WTC11 (cell line): Measurements from ENCODE around the gene BLCAP. TPM values are rescaled to one million over a fixed set of nuclear protein-coding genes. Genes with fewer than 3 reads are reported as not detected.

Experiments
- ATAC-seq: fragments of 200-7000 bp; cut with Tn5 transposase; 2 replicates; pipeline ENCODE4 v1.10.0; 2021; ENCODE audit warnings: mild to moderate bottlenecking, moderate library complexity
- CTCF ChIA-PET: fragments of 300-600 bp; sonication (Branson Sonifier 250); formaldehyde crosslinking; loops from one replicate; lab custom pipeline; 2021; ENCODE audit warnings: antibody characterized with exemption; lab: Charles Lee
- POLR2A ChIA-PET: fragments of 350-600 bp; sonication (Branson Sonifier 250); formaldehyde crosslinking; loops from one replicate; lab custom pipeline; 2021; ENCODE audit warnings: antibody characterized with exemption; lab: Charles Lee
- DNase-seq: peaks from one replicate; pipeline ENCODE4 v3.0.0; 2021; ENCODE audit warnings: low spot score
- H3K27ac Mint-ChIP-seq: 2 replicates; pipeline ENCODE4 v1.8.0; 2021; ENCODE audit warnings: mixed read lengths
- H3K27me3 Mint-ChIP-seq: 2 replicates; pipeline ENCODE4 v1.8.0; 2021; ENCODE audit warnings: low read depth, mild to moderate bottlenecking, moderate library complexity, mixed read lengths
- H3K36me3 Mint-ChIP-seq: 2 replicates; pipeline ENCODE4 v1.8.0; 2021; ENCODE audit warnings: mixed read lengths
- H3K4me1 Mint-ChIP-seq: 2 replicates; pipeline ENCODE4 v1.8.0; 2022; ENCODE audit warnings: mixed read lengths
- H3K4me3 Mint-ChIP-seq: 2 replicates; pipeline ENCODE4 v1.8.0; 2021; ENCODE audit warnings: mild to moderate bottlenecking, moderate library complexity, mixed read lengths
- H3K9me3 Mint-ChIP-seq: 2 replicates; pipeline ENCODE4 v1.8.0; 2021; ENCODE audit warnings: mixed read lengths
- ATF2 ChIP-seq: sonication (generic); formaldehyde crosslinking; IDR thresholded peaks from 2 replicates; pipeline ENCODE4 v1.8.1; 2022; ENCODE audit warnings: low read depth, missing genetic modification reagents, borderline replicate concordance
- CREB1 ChIP-seq: sonication (generic); formaldehyde crosslinking; IDR thresholded peaks from 2 replicates; pipeline ENCODE4 v1.8.0; 2023; ENCODE audit warnings: mild to moderate bottlenecking, missing genetic modification reagents
- CTCF ChIP-seq: fragments of 200-600 bp; IDR thresholded peaks from 2 replicates; pipeline ENCODE4 v1.8.0; 2022; ENCODE audit warnings: antibody characterized with exemption
- EMX1 ChIP-seq: fragments of 250-450 bp; sonication (Bioruptor Pico); IDR thresholded peaks from 2 replicates; pipeline ENCODE4 v1.8.0; 2021; ENCODE audit warnings: mild to moderate bottlenecking
- ETV6 ChIP-seq: sonication (generic); formaldehyde crosslinking; IDR thresholded peaks from 2 replicates; pipeline ENCODE4 v1.8.1; 2022; ENCODE audit warnings: mild to moderate bottlenecking, missing genetic modification reagents
- FOXP1 ChIP-seq: sonication (generic); formaldehyde crosslinking; IDR thresholded peaks from 2 replicates; pipeline ENCODE4 v1.8.0; 2022; ENCODE audit warnings: missing genetic modification reagents, mild to moderate bottlenecking, moderate library complexity, borderline replicate concordance
- KAT7 ChIP-seq: sonication (generic); formaldehyde crosslinking; IDR thresholded peaks from 2 replicates; pipeline ENCODE4 v1.8.1; 2023; ENCODE audit warnings: missing genetic modification reagents, mild to moderate bottlenecking, borderline replicate concordance
- MYBL2 ChIP-seq: sonication (generic); formaldehyde crosslinking; IDR thresholded peaks from 2 replicates; pipeline ENCODE4 v1.8.1; 2023; ENCODE audit warnings: mild to moderate bottlenecking, moderate library complexity, missing genetic modification reagents
- NR3C1 ChIP-seq: sonication (generic); formaldehyde crosslinking; conservative IDR thresholded peaks from 2 replicates; pipeline ENCODE4 v1.8.1; 2023; ENCODE audit warnings: low read depth, mild to moderate bottlenecking, missing genetic modification reagents
- USF2 ChIP-seq: sonication (generic); formaldehyde crosslinking; IDR thresholded peaks from 2 replicates; pipeline ENCODE4 v1.8.1; 2023; ENCODE audit warnings: mild to moderate bottlenecking, missing genetic modification reagents, moderate library complexity
- ZNF396 ChIP-seq: fragments of 250-450 bp; sonication (Bioruptor Pico); IDR thresholded peaks from 2 replicates; pipeline ENCODE4 v1.8.0; 2021; ENCODE audit warnings: mild to moderate bottlenecking, moderate library complexity, borderline replicate concordance
- ZNF532 ChIP-seq: fragments of 250-450 bp; sonication (Bioruptor Pico); IDR thresholded peaks from 2 replicates; pipeline ENCODE4 v1.9.0; 2021; ENCODE audit warnings: mild to moderate bottlenecking, borderline replicate concordance
- total RNA-seq: library from RNA; stranded (reverse); gene quantifications from 3 replicates; pipeline ENCODE4 v1.2.3, GENCODE V29; 2021

Gene BLCAP
- total RNA-seq, 1 experiment from 2014 or later: 85.6 TPM

GRCh38 chr20:37565134-37565811, 37.6 kb upstream of the BLCAP start (continued):
- TF ChIP-seq ZNF396 (CRISPR knock-in tag): no peak
- no peak for TF ChIP-seq KAT7 (CRISPR knock-in tag)
- TF ChIP-seq, all 79 proteins: peak for 0

GRCh38 chr20:37564388-37565133, 36.9 kb upstream of the BLCAP start:
- H3K9me3 Mint-ChIP-seq: no peaks in the 10 kb centered on the region
- POLR2A ChIA-PET: no interaction called here
- H3K36me3 Mint-ChIP-seq: no peaks in the 10 kb centered on the region
- peak; percentile 71 for ATAC-seq
- CTCF ChIA-PET: interaction anchor here (0.6 to 2.9 kb wide), 133 partner anchors 9 to 658 kb away, joined by 3 to 32 read pairs (median 5); partner anchors contain the start of genes BLCAP, CTNNBL1 and VSTM2L
- no peak overlapping the region for H3K27ac Mint-ChIP-seq
- peaks cover 43% of the 10 kb centered on the region for H3K4me1 Mint-ChIP-seq
- peak; percentile 79 for DNase-seq
- H3K27me3 Mint-ChIP-seq: peaks cover 6% of the 10 kb centered on the region; the same call in 1 of the 2 replicates
- TF ChIP-seq CTCF (peak; percentile 98), ZNF532 (CRISPR knock-in tag) (no peak)
- no peak overlapping the region for H3K4me3 Mint-ChIP-seq

GRCh38 chr20:37564016-37564387, 36.3 kb upstream of the BLCAP start:
- no peak for ATAC-seq
- TF ChIP-seq CREB1 (CRISPR knock-in tag) (no peak), NR3C1 (CRISPR knock-in tag) (no peak), ETV6 (no peak), FOXP1 (CRISPR knock-in tag) (no peak), ATF2 (CRISPR knock-in tag) (no peak), USF2 (CRISPR knock-in tag) (no peak), EMX1 (CRISPR knock-in tag) (no peak), MYBL2 (CRISPR knock-in tag) (no peak)

More at GRCh38 chr20:37564016-37564387, 36.3 kb upstream of the BLCAP start:
- ChIA-PET POLR2A (no interaction called here), CTCF (interaction anchor here (0.6 to 2.1 kb wide), 131 partner anchors 9 to 658 kb away, joined by 3 to 32 read pairs (median 4); partner anchors contain the start of genes BLCAP, CTNNBL1 and VSTM2L)
- DNase-seq: no peak
- no peaks in the 10 kb centered on the region for H3K36me3 Mint-ChIP-seq
- no peaks in the 10 kb centered on the region for H3K9me3 Mint-ChIP-seq
- H3K27ac Mint-ChIP-seq: no peak overlapping the region
- H3K4me1 Mint-ChIP-seq: peaks cover 37% of the 10 kb centered on the region
- H3K27me3 Mint-ChIP-seq: peaks cover 3% of the 10 kb centered on the region; the same call in 1 of the 2 replicates
- no peak overlapping the region for H3K4me3 Mint-ChIP-seq
